ENCODE data around the gene ASMTL.

Gene ASMTL

DNA sequence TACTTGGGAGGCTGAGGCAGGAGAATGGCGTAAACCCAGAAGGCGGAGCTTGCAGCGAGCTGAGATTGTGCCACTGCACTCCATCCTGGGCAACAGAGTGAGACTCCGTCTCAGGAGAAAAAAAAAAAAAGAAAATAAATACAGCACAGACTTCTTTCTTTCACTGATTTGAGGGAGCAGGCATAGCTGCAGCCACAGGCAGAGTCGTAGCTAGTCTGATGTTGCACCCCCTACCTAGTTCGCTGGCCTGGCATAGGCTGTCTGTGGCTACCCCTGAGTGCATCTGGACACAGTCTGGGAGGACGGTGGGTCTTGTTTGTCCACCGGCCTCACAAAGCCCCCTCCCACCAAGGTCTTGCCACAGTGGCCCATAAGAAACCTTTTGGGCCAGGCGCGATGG lies 94.7 kb downstream of the ASMTL start:
- TF ChIP-seq, protein P1, sequence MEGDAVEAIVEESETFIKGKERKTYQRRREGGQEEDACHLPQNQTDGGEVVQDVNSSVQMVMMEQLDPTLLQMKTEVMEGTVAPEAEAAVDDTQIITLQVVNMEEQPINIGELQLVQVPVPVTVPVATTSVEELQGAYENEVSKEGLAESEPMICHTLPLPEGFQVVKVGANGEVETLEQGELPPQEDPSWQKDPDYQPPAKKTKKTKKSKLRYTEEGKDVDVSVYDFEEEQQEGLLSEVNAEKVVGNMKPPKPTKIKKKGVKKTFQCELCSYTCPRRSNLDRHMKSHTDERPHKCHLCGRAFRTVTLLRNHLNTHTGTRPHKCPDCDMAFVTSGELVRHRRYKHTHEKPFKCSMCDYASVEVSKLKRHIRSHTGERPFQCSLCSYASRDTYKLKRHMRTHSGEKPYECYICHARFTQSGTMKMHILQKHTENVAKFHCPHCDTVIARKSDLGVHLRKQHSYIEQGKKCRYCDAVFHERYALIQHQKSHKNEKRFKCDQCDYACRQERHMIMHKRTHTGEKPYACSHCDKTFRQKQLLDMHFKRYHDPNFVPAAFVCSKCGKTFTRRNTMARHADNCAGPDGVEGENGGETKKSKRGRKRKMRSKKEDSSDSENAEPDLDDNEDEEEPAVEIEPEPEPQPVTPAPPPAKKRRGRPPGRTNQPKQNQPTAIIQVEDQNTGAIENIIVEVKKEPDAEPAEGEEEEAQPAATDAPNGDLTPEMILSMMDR (IDR thresholded peaks at IDR 0.05; ENCODE audit: control insufficient read depth, insufficient read depth, low read depth, low read length, missing control alignments): no peak
- H3K4me3 ChIP-seq (ENCODE audit: control insufficient read depth, low read depth, low read length): no peak overlapping the region
- no peak for DNase-seq (ENCODE audit: low read depth)

DNA sequence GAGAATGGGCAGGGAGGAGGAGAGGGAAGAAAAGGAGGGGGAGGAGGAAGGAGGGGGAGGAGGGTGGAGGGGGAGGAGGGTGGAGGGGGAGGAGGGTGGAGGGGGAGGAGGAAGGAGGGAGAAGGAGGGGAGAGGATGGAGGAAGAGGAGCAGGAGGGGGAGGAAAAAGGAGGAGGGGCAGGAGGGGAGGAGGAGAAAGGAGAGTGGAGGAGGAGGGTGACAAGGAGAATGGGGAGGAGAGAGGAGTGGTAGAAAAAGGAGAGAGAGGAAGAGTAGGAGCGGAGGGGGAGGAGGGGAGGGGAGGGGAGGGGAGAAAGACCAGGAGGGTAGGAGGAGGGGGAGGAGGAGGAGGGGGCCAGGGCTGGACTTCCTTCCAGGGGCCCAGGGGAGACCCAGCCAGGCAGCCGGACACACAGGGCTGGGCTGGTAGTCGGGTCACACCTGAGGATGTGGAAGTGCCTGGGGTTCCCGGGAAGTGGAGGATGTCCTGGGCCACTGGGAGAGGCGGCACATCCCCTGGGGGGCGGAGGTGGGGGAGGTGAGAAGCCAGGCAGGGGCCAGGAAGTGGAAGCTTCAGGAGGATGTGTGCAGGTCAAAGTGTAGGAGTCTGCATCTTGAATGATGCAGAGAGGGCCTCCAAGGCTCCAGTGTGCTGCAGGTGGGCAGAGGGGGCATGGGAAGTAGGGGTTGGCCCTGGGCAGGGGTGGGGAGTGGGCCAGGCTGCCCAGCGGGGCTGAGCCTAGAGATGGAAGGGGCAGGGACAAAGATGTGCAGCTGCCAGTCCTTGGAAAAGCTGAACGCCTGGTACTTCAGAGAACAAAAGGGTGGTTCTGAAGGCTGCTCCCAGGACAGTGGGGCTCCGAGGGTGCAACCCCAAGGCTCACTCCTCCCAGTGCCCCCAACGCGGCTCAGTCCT lies 97.3 kb downstream of the ASMTL start:
- no peak overlapping the region for H3K4me3 ChIP-seq (ENCODE audit: control insufficient read depth, low read depth, low read length)
- no peak for DNase-seq (ENCODE audit: low read depth)
- TF ChIP-seq, protein P1 (IDR thresholded peaks at IDR 0.05; ENCODE audit: control insufficient read depth, insufficient read depth, low read depth, low read length, missing control alignments): no peak

DNA sequence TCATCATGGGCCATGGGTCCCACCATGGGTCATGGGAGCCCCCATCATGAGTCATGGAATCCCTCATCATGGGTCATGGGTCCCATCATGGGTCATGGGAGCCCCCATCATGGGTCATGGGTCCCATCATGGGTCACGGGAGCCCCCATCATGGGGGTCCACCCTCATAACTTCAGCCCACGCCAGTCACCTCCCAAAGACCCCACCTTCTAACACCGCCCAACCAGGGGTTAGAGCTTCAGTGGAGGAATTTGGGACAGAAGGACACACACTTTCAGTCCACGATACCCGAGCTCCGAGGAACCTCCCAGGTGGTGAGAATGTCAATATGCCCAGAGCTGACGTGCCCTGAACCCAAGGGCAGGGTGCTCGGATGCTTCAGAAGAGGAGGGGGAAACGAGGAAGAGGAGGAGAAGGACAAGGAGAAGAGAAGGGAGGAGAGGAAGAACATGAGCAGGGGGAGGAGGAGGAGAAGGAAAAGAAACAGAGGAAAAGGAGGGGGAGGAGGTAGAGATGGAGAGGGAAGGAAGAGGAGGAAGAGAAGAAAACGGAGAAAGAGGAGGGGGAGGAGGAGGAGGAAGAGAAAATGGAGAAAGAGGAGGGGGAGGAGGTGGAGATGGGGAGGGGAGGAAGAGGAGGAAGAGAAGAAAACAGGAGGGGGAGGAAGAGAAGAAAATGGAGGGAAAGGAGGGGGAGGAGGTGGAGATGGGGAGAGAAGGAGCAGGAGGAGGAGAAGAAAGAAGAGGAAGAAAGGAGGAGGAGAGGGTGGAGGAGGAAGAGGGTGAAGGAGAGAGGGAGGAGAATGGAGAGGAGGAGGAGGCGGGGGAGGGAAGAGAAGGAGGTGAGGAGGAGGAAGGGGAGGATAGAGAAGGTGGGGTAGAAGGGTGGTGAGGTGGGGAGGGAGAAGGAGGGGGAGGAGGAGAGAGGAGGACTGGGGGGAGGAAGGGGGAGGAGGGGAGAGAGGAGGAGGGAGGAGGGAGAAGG lies 98.4 kb downstream of the ASMTL start:
- H3K4me3 ChIP-seq (ENCODE audit: control insufficient read depth, low read depth, low read length): no peak overlapping the region

More for the DNA sequence above, 98.4 kb downstream of the ASMTL start:
- TF ChIP-seq, protein P1 (IDR thresholded peaks at IDR 0.05; ENCODE audit: control insufficient read depth, insufficient read depth, low read depth, low read length, missing control alignments): no peak
- DNase-seq (ENCODE audit: low read depth): no peak

All from AG09309 (cell line).